ENCODE results near the gene MSX2.

Gene MSX2

GRCh38 chr5:174724484-174725260 is at the start of gene MSX2:
Gene MSX2 (plus strand): TSS chr5:174724582. CDS start chr5:174724660, 78 bp downstream.
- DNase-seq, result no peak

- no peak for DNase-seq
Measured at GRCh38 chr5:174675110-174675509, 49.3 kb upstream of the MSX2 start.

- DNase-seq, result no peak
Measured at GRCh38 chr5:174675916-174676315, 48.5 kb upstream of the MSX2 start.

GRCh38 chr5:174678107-174678506 is 46.3 kb upstream of the MSX2 start:
- DNase-seq, result no peak

- DNase-seq, result no peak
Measured at GRCh38 chr5:174680901-174681565, 43.3 kb upstream of the MSX2 start.

- no peak for DNase-seq
Measured at GRCh38 chr5:174687503-174687902, 36.9 kb upstream of the MSX2 start.

- no peak for DNase-seq
Measured at GRCh38 chr5:174688441-174689354, 35.7 kb upstream of the MSX2 start.

- DNase-seq, result no peak
Measured at GRCh38 chr5:174690271-174690670, 34.1 kb upstream of the MSX2 start.

GRCh38 chr5:174692381-174692780 is 32.0 kb upstream of the MSX2 start:
- no peak for DNase-seq

- DNase-seq, result no peak
Measured at GRCh38 chr5:174692982-174693422, 31.4 kb upstream of the MSX2 start.

GRCh38 chr5:174693697-174694385 is 30.5 kb upstream of the MSX2 start:
- no peak for DNase-seq

- DNase-seq, result no peak
Measured at GRCh38 chr5:174694611-174695010, 29.8 kb upstream of the MSX2 start.

- DNase-seq, result no peak
Measured at GRCh38 chr5:174698156-174698555, 26.2 kb upstream of the MSX2 start.

- no peak for DNase-seq
Measured at GRCh38 chr5:174699131-174699530, 25.3 kb upstream of the MSX2 start.

- DNase-seq, result no peak
Measured at GRCh38 chr5:174706997-174707572, 17.3 kb upstream of the MSX2 start.

- no peak for DNase-seq
Measured at GRCh38 chr5:174707671-174708070, 16.7 kb upstream of the MSX2 start.

GRCh38 chr5:174708476-174709207 is 15.7 kb upstream of the MSX2 start:
- no peak for DNase-seq

- no peak for DNase-seq
Measured at GRCh38 chr5:174714751-174715150, 9.6 kb upstream of the MSX2 start.

- no peak for DNase-seq
Measured at GRCh38 chr5:174715804-174716203, 8.6 kb upstream of the MSX2 start.

GRCh38 chr5:174717826-174718455 is 6.4 kb upstream of the MSX2 start:
- no peak for DNase-seq

Data from CD4-positive, alpha-beta T cell treated with Interleukin-6 for 4 hours (primary cell).